H1 (cell line): Measurements from ENCODE around the gene ACOX1. TPM values are rescaled to one million over a fixed set of nuclear protein-coding genes. Genes with fewer than 3 reads are reported as not detected.

Experiments used
- CTCF ChIA-PET: fragments of 300-600 bp; sonication (Branson Sonifier 250); formaldehyde crosslinking; loops from one replicate; lab custom pipeline; 2021; ENCODE audit not compliant: partially characterized antibody; lab: Charles Lee
- POLR2A ChIA-PET: fragments of 300-600 bp; sonication (Branson Sonifier 250); formaldehyde crosslinking; loops from one replicate; lab custom pipeline; 2021; ENCODE audit warnings: inconsistent platforms; ENCODE audit not compliant: partially characterized antibody; lab: Charles Lee
- DNase-seq, 2 experiments: peaks; one replicate each; pipeline versions ENCODE4 v3.0.0 to v3.0.0-alpha.2; 2010 to 2022; ENCODE audit warnings: low spot score in 2 of 2, low read depth in 1 of 2, mixed read lengths in 1 of 2
- FAIRE-seq: peaks from 2 replicates; lab custom pipeline; 2011; peaks lifted over from hg19 to GRCh38; lab: Jason Lieb, UNC
- H2AFZ ChIP-seq: 2 replicates; pipeline ENCODE4 v1.8.1; 2012; ENCODE audit warnings: low read length, inconsistent platforms
- H2AK5ac ChIP-seq: 2 replicates; pipeline ENCODE4 v1.6.1; 2013; ENCODE audit warnings: low read depth, low read length
- H2BK120ac ChIP-seq: replicated peaks from 2 replicates; pipeline ENCODE3; 2013; ENCODE audit warnings: low read depth, low read length, inconsistent platforms
- H2BK12ac ChIP-seq: 2 replicates; pipeline ENCODE4 v1.6.1; 2013; ENCODE audit warnings: low read depth, low read length
- H2BK15ac ChIP-seq: 2 replicates; pipeline ENCODE4 v1.6.1; 2013; ENCODE audit warnings: low read length
- H2BK20ac ChIP-seq: 2 replicates; pipeline ENCODE4 v1.6.1; 2013; ENCODE audit warnings: low read length
- H2BK5ac ChIP-seq: 2 replicates; pipeline ENCODE4 v1.6.1; 2013; ENCODE audit warnings: low read depth, low read length
- H3K14ac ChIP-seq: 2 replicates; pipeline ENCODE4 v1.6.1; 2013; ENCODE audit warnings: inconsistent platforms; ENCODE audit not compliant: insufficient read length
- H3K18ac ChIP-seq: 2 replicates; pipeline ENCODE4 v1.6.1; 2013; ENCODE audit warnings: low read length; ENCODE audit errors: extremely low read depth
- H3K23ac ChIP-seq: 2 replicates; pipeline ENCODE4 v1.6.1; 2013; ENCODE audit warnings: inconsistent platforms; ENCODE audit not compliant: insufficient read length
- H3K23me2 ChIP-seq: 2 replicates; pipeline ENCODE4 v1.6.1; 2013; ENCODE audit warnings: low read depth, low read length
- H3K27ac ChIP-seq: 2 replicates; pipeline ENCODE4 v1.6.1; 2011; ENCODE audit warnings: low read depth, low read length, inconsistent platforms
- H3K27me3 ChIP-seq, 4 experiments: replicated peaks in 1 of 4; 1 replicate in 1 of 4; 2 replicates in 3 of 4; pipeline versions ENCODE4 v1.6.1 to v1.8.1; 2011 to 2013; ENCODE audit warnings: low read length in 3 of 4, mild to moderate bottlenecking in 3 of 4, inconsistent platforms in 2 of 4, mixed read lengths in 2 of 4, moderate library complexity in 1 of 4; ENCODE audit not compliant: control insufficient read depth in 3 of 4, insufficient read depth in 3 of 4; ENCODE audit errors: extremely low read depth in 1 of 4
- H3K36me3 ChIP-seq, 4 experiments: 2 replicates each; pipeline versions ENCODE4 v1.6.1 to v1.8.1; 2011 to 2013; ENCODE audit warnings: mild to moderate bottlenecking in 4 of 4, low read length in 3 of 4, moderate library complexity in 2 of 4, control low read depth in 1 of 4, inconsistent platforms in 1 of 4; ENCODE audit not compliant: insufficient read depth in 4 of 4, control insufficient read depth in 2 of 4
- H3K4ac ChIP-seq: replicated peaks from 2 replicates; pipeline ENCODE3; 2013; ENCODE audit warnings: low read length, low read depth, mixed read lengths, inconsistent platforms; ENCODE audit not compliant: insufficient read length
- H3K4me1 ChIP-seq, 4 experiments: replicated peaks in 1 of 4; 1 replicate in 1 of 4; 2 replicates in 3 of 4; pipeline versions ENCODE4 v1.6.1 to v1.8.1; 2011 to 2013; ENCODE audit warnings: low read length in 3 of 4, inconsistent platforms in 2 of 4, mixed read lengths in 1 of 4; ENCODE audit not compliant: insufficient read depth in 4 of 4, control insufficient read depth in 3 of 4
- H3K4me2 ChIP-seq, 2 experiments: 2 replicates each; pipeline versions ENCODE4 v1.6.1 to v1.8.1; 2011 to 2013; ENCODE audit warnings: low read depth in 2 of 2, low read length in 2 of 2, control low read depth in 1 of 2, inconsistent platforms in 1 of 2, mild to moderate bottlenecking in 1 of 2; ENCODE audit not compliant: insufficient read depth in 1 of 2
- H3K4me3 ChIP-seq, 4 experiments: fragments of 200-600, 300-600 bp in 1 of 4; sonication (generic), shearing (Covaris generic), sonication (Bioruptor Twin) in 1 of 4; 2 replicates each; pipeline versions ENCODE4 v1.5.1 to v1.8.1; 2011 to 2016; ENCODE audit warnings: low read length in 4 of 4, low read depth in 3 of 4, control low read depth in 2 of 4, inconsistent platforms in 2 of 4, mild to moderate bottlenecking in 2 of 4, mixed read lengths in 1 of 4, moderate library complexity in 1 of 4; ENCODE audit not compliant: insufficient read depth in 2 of 4; ENCODE audit errors: extremely low read depth in 1 of 4
- H3K56ac ChIP-seq: replicated peaks from 2 replicates; pipeline ENCODE3; 2013; ENCODE audit warnings: low read depth, mild to moderate bottlenecking, mixed read lengths, low read length, inconsistent platforms; ENCODE audit not compliant: insufficient read length
- H3K79me1 ChIP-seq: 2 replicates; pipeline ENCODE4 v1.6.1; 2013; ENCODE audit warnings: low read depth, low read length, control low read depth
- H3K79me2 ChIP-seq, 2 experiments: 2 replicates each; pipeline versions ENCODE4 v1.6.1 to v1.8.1; 2012 to 2013; ENCODE audit warnings: low read length in 2 of 2, mild to moderate bottlenecking in 2 of 2, inconsistent platforms in 1 of 2; ENCODE audit not compliant: insufficient read depth in 2 of 2, control insufficient read depth in 1 of 2
- H3K9ac ChIP-seq, 4 experiments: replicated peaks in 1 of 4; 1 replicate in 1 of 4; 2 replicates in 3 of 4; pipeline versions ENCODE4 v1.6.1 to v1.8.1; 2011 to 2013; ENCODE audit warnings: low read depth in 3 of 4, low read length in 3 of 4, control low read depth in 2 of 4, mild to moderate bottlenecking in 2 of 4, moderate library complexity in 2 of 4, inconsistent platforms in 1 of 4; ENCODE audit errors: extremely low read depth in 1 of 4
- H3K9me3 ChIP-seq, 2 experiments: 2 replicates each; pipeline versions ENCODE4 v1.6.1 to v1.8.1; 2012 to 2013; ENCODE audit warnings: mild to moderate bottlenecking in 2 of 2, moderate library complexity in 2 of 2, control low read depth in 1 of 2, inconsistent platforms in 1 of 2, low read depth in 1 of 2, low read length in 1 of 2, mixed read lengths in 1 of 2; ENCODE audit not compliant: insufficient read depth in 2 of 2
- H4K20me1 ChIP-seq, 2 experiments: replicated peaks in 1 of 2; 2 replicates each; pipeline versions ENCODE3 to v1.8.1; 2011 to 2013; ENCODE audit warnings: inconsistent platforms in 2 of 2, low read length in 2 of 2, mild to moderate bottlenecking in 1 of 2; ENCODE audit not compliant: insufficient read depth in 2 of 2, control insufficient read depth in 1 of 2
- H4K5ac ChIP-seq: 2 replicates; pipeline ENCODE4 v1.6.1; 2013; ENCODE audit warnings: low read length, low read depth, mixed read lengths, inconsistent platforms; ENCODE audit not compliant: insufficient read length
- H4K8ac ChIP-seq: 2 replicates; pipeline ENCODE4 v1.8.0; 2013; ENCODE audit warnings: mild to moderate bottlenecking, moderate library complexity, low read length, inconsistent platforms; ENCODE audit not compliant: insufficient read depth; ENCODE audit errors: extremely low read depth
- H4K91ac ChIP-seq: replicated peaks from 2 replicates; pipeline ENCODE3; 2013; ENCODE audit warnings: low read length, mixed read lengths, inconsistent platforms; ENCODE audit not compliant: insufficient read length
- KDM1A ChIP-seq: fragments of 200-600, 300-600 bp; sonication (generic); IDR thresholded peaks from 2 replicates; pipeline ENCODE4 v1.7.1; 2016; ENCODE audit warnings: mild to moderate bottlenecking, low read length, borderline replicate concordance
- POU5F1 ChIP-seq: IDR thresholded peaks from 2 replicates; pipeline ENCODE4 v1.6.1; 2011; ENCODE audit warnings: low read depth, mild to moderate bottlenecking, low read length, moderate library complexity
- RXRA ChIP-seq: IDR thresholded peaks from 2 replicates; pipeline ENCODE4 v1.6.1; 2011; ENCODE audit warnings: low read depth, mild to moderate bottlenecking, low read length, moderate library complexity; ENCODE audit not compliant: insufficient read depth
- SRF ChIP-seq: IDR thresholded peaks from 2 replicates; pipeline ENCODE4 v1.6.1; 2011; ENCODE audit warnings: mild to moderate bottlenecking, low read depth, low read length, moderate library complexity
- WGBS, 2 experiments: shearing (Covaris generic) in 1 of 2; methylation state at CpG; one replicate each; pipeline versions ENCODE4 v1.1.6 to v1.1.7; 2013 to 2015; ENCODE audit warnings: low lambda C conversion rate in 2 of 2, mixed read lengths in 2 of 2, inconsistent platforms in 1 of 2, low coverage in 1 of 2, missing lambda C conversion rate in 1 of 2; ENCODE audit not compliant: insufficient replicate concordance in 2 of 2, insufficient coverage in 1 of 2, insufficient read length in 1 of 2; ENCODE audit errors: extremely low coverage in 1 of 2, missing lambda C conversion rate in 1 of 2; 5-methylcytosine and 5-hydroxymethylcytosine counted together
- polyA plus RNA-seq, 7 experiments: library from polyadenylated mRNA; depleted of rRNA in 3 of 7; stranded (reverse) in 5 of 7; unstranded in 2 of 7; fragments of >200 nt in 5 of 7; fragments of 200-250 nt in 2 of 7; gene quantifications; 1 replicate in 5 of 7; 2 replicates in 1 of 7; 4 replicates in 1 of 7; pipeline versions ENCODE4 v1.2.1 to v1.2.3, GENCODE V29; 2011 to 2013; ENCODE audit warnings: missing spikeins in 2 of 7, mixed read lengths in 2 of 7
- total RNA-seq: library from RNA; stranded (reverse); fragmentation: NEBNext Ultra II Directional; extraction: Animal tissue kit (Norgen Biotek cat#: 25700); gene quantifications from 2 replicates; pipeline ENCODE4 v1.2.1, GENCODE V29; 2021
- TF ChIP-seq, protein P1 (sequence below), 3 experiments: IDR thresholded peaks; 1 replicate in 2 of 3; 2 replicates in 1 of 3; pipeline versions ENCODE4 v1.5.1 to v1.6.1; 2011; ENCODE audit warnings: low read length in 3 of 3, mild to moderate bottlenecking in 3 of 3, inconsistent platforms in 2 of 3, low read depth in 1 of 3, moderate library complexity in 1 of 3; ENCODE audit not compliant: insufficient read depth in 1 of 3; ENCODE audit errors: control extremely low read depth in 1 of 3

ACOX1 gene
- total and polyA plus RNA-seq, 2 of the 8 experiments (the other 6 are each of a cell fraction or from before 2014, with no cell fraction given), result 10.5 to 30.4 TPM

DNA sequence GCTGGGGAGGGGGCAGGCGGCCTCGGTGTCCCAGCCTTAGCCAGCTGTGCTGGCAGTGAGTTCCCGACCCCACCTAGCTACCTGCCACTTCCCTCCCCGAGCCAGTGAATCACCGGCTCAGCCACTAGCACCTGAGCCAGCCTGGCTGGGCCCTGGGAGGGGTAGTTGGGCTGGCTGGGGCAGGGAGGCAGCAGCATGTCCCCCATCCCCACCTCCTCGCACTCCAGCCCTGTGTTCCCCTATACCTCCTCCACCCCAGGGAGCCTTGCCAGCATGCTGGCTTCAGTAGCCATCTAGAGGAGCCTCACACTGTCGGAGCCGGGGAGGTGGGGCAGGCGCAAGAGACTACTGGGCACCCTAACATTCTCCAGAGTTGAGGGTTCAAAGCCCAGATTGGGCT lies 45.4 kb upstream of the ACOX1 start:
- DNase-seq, result no peak
- TF ChIP-seq, protein P1, sequence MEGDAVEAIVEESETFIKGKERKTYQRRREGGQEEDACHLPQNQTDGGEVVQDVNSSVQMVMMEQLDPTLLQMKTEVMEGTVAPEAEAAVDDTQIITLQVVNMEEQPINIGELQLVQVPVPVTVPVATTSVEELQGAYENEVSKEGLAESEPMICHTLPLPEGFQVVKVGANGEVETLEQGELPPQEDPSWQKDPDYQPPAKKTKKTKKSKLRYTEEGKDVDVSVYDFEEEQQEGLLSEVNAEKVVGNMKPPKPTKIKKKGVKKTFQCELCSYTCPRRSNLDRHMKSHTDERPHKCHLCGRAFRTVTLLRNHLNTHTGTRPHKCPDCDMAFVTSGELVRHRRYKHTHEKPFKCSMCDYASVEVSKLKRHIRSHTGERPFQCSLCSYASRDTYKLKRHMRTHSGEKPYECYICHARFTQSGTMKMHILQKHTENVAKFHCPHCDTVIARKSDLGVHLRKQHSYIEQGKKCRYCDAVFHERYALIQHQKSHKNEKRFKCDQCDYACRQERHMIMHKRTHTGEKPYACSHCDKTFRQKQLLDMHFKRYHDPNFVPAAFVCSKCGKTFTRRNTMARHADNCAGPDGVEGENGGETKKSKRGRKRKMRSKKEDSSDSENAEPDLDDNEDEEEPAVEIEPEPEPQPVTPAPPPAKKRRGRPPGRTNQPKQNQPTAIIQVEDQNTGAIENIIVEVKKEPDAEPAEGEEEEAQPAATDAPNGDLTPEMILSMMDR (IDR thresholded peaks at IDR 0.05; ENCODE audit: control extremely low read depth in 1 of 3, insufficient read depth in 1 of 3, low read depth in 1 of 3, low read length in 3 of 3), result no peak
- TF ChIP-seq RXRA, result no peak
- no peak for TF ChIP-seq KDM1A
- TF ChIP-seq POU5F1, result no peak
- TF ChIP-seq SRF, result no peak
- H3K56ac ChIP-seq, result no peak overlapping the region
- H2BK120ac ChIP-seq, result no peak overlapping the region
- no peak overlapping the region for H2AFZ ChIP-seq
- H3K9me3 ChIP-seq, result no peaks in the 10 kb centered on the region
- no peak overlapping the region for H3K4ac ChIP-seq
- no peak overlapping the region for H3K4me2 ChIP-seq
- no peaks in the 10 kb centered on the region for H3K27me3 ChIP-seq
- H3K9ac ChIP-seq, result no peak overlapping the region
- H2AK5ac ChIP-seq, result no peak overlapping the region
- no peaks in the 10 kb centered on the region for H3K79me1 ChIP-seq
- H3K4me1 ChIP-seq, result peaks cover 0 to 7% (median 1%) of the 10 kb centered on the region in 4 experiments; a peak in 4 of 7 replicates
- H3K36me3 ChIP-seq, result no peaks in the 10 kb centered on the region
- H3K18ac ChIP-seq, result no peak overlapping the region
- H4K5ac ChIP-seq, result no peak overlapping the region
- WGBS, 2 experiments, result 91% methylated on average over 9 of the region's 9 CpGs; no CpG with 5 or more reads in 1 of the 2 experiments
- H2BK12ac ChIP-seq, result no peak overlapping the region
- H3K4me3 ChIP-seq, result no peak overlapping the region
- no peak overlapping the region for H3K14ac ChIP-seq
- ChIA-PET CTCF (interaction anchor here (0.9 to 32.0 kb wide), 3 partner anchors 18 to 113 kb away, joined by 3 to 885 read pairs (median 5); partner anchors contain the start of genes MRPL38 and TRIM65), POLR2A (interaction anchor here (1.6 to 1.8 kb wide), 2 partner anchors 10 to 16 kb away, joined by 4 to 5 read pairs; no protein-coding TSS in a partner anchor)
- H2BK15ac ChIP-seq, result no peak overlapping the region
- no peak overlapping the region for H3K27ac ChIP-seq
- H4K91ac ChIP-seq, result no peak overlapping the region
- no peaks in the 10 kb centered on the region for H3K79me2 ChIP-seq
- H4K8ac ChIP-seq, result no peak overlapping the region
- no peaks in the 10 kb centered on the region for H3K23me2 ChIP-seq
- H3K23ac ChIP-seq, result no peak overlapping the region
- H2BK20ac ChIP-seq, result no peak overlapping the region
- FAIRE-seq, result no peak
- no peaks in the 10 kb centered on the region for H4K20me1 ChIP-seq
- no peak overlapping the region for H2BK5ac ChIP-seq
